VCaP (cell line): ENCODE data around the gene ACACA.

Source experiments
- H3K27ac ChIP-seq: fragments of 450-650 bp; 2 replicates; pipeline ENCODE4 v1.5.1; 2017
- CTCF ChIP-seq: fragments of 450-650 bp; conservative IDR thresholded peaks from 2 replicates; pipeline ENCODE4 v1.5.1; 2017; ENCODE audit warnings: mild to moderate bottlenecking, moderate library complexity

Gene ACACA

GRCh38 chr17:37131669-37132611 lies 274.7 kb downstream of the ACACA start:
- TF ChIP-seq CTCF, result peak; percentile 5; the same call in 1 of the 2 replicates
- H3K27ac ChIP-seq, result peak overlapping the region; percentile 74

- peak overlapping the region; percentile 74 for H3K27ac ChIP-seq
- no peak for TF ChIP-seq CTCF
Observed at GRCh38 chr17:37130984-37131446, 275.6 kb downstream of the ACACA start.

GRCh38 chr17:37124821-37125173 lies 281.8 kb downstream of the ACACA start:
- peak overlapping the region; percentile 61 for H3K27ac ChIP-seq
- TF ChIP-seq CTCF, result no peak

GRCh38 chr17:37123941-37124820 lies 282.5 kb downstream of the ACACA start:
- peak overlapping the region; percentile 61 for H3K27ac ChIP-seq
- TF ChIP-seq CTCF, result no peak

GRCh38 chr17:37123386-37123785 lies 283.2 kb downstream of the ACACA start:
- no peak overlapping the region; the same call in 1 of the 2 replicates for H3K27ac ChIP-seq

GRCh38 chr17:37121616-37122015 lies 285.0 kb downstream of the ACACA start:
- no peak for TF ChIP-seq CTCF
- no peak overlapping the region for H3K27ac ChIP-seq

More at GRCh38 chr17:37123386-37123785, 283.2 kb downstream of the ACACA start:
- no peak for TF ChIP-seq CTCF
